Cardiac fibroblast (primary cell): Measurements from ENCODE around the gene METTL6.
"Not testable (repeated sequence)": the region's sequence is repeated elsewhere in the genome, so short reads cannot be mapped to it uniquely, and the experiment has no call there.

Source experiments
- DNase-seq, 2 donors: peaks; one replicate each; pipeline versions ENCODE4 v3.0.0 to v3.0.0-alpha.2; 2010; ENCODE audit warnings: low read depth in 2 of 2
- H3K4me3 ChIP-seq, 2 donors: replicated peaks in 1 of 2; 1 replicate in 1 of 2; 2 replicates in 1 of 2; pipeline ENCODE4 v1.5.1; 2011; ENCODE audit warnings: low read depth in 2 of 2, low read length in 2 of 2, mild to moderate bottlenecking in 2 of 2, moderate library complexity in 1 of 2
- CTCF ChIP-seq: IDR thresholded peaks from one replicate; pipeline ENCODE4 v1.5.1; 2011; ENCODE audit warnings: low read depth, mild to moderate bottlenecking, low read length, inconsistent platforms

The METTL6 gene

GRCh38 chr3:15428539-15428938 is 1.2 kb upstream of the METTL6 start:
- H3K4me3 ChIP-seq: peak overlapping the region; percentile 95 to 99
- DNase-seq: peak; percentile 56 to 85
- TF ChIP-seq CTCF: no peak

- H3K4me3 ChIP-seq: peak overlapping the region; percentile 95 to 99
- TF ChIP-seq CTCF: no peak
- peak in 1 of 2 donors; percentile 18 for DNase-seq
Measured at GRCh38 chr3:15427981-15428380, 637 bp upstream of the METTL6 start.

- peak in 1 of 2 donors; percentile 3 for DNase-seq
- peak overlapping the region; percentile 95 to 99 for H3K4me3 ChIP-seq
- TF ChIP-seq CTCF: no peak
Measured at GRCh38 chr3:15426579-15427118, 695 bp downstream of the METTL6 start.

- peak in 1 of 2 donors; percentile 65 for DNase-seq
- no peak overlapping the region for H3K4me3 ChIP-seq
- no peak for TF ChIP-seq CTCF
Measured at GRCh38 chr3:15420871-15421270, 6.5 kb downstream of the METTL6 start.

GRCh38 chr3:15410966-15411365 is 16.4 kb downstream of the METTL6 start:
- not testable (repeated sequence) for H3K4me3 ChIP-seq, DNase-seq

- DNase-seq: no peak
- TF ChIP-seq CTCF: no peak
- no peak overlapping the region for H3K4me3 ChIP-seq
Measured at GRCh38 chr3:15409774-15410173, 17.6 kb downstream of the METTL6 start.

GRCh38 chr3:15409239-15409638 is 18.1 kb downstream of the METTL6 start:
- DNase-seq: peak in 1 of 2 donors; percentile 69
- no peak overlapping the region for H3K4me3 ChIP-seq
- TF ChIP-seq CTCF: no peak
